HepG2 (cell line): ENCODE results near the gene TMEM130. TPM values are rescaled to one million over a fixed set of nuclear protein-coding genes. Genes with fewer than 3 reads are reported as not detected.

Experiments used
- BATF2 ChIP-seq: sonication (generic); formaldehyde crosslinking; IDR thresholded peaks from 2 replicates; pipeline ENCODE4 v1.8.0; 2022; ENCODE audit warnings: mild to moderate bottlenecking, missing genetic modification reagents, moderate library complexity
- EED ChIP-seq: sonication (generic); formaldehyde crosslinking; IDR thresholded peaks from 2 replicates; pipeline ENCODE4 v1.5.0; 2020; ENCODE audit warnings: mild to moderate bottlenecking, missing genetic modification reagents
- JUND ChIP-seq: sonication (generic); formaldehyde crosslinking; IDR thresholded peaks from 2 replicates; pipeline ENCODE4 v1.8.0; 2022; ENCODE audit warnings: mild to moderate bottlenecking, missing genetic modification reagents
- MAFG ChIP-seq: sonication (generic); formaldehyde crosslinking; IDR thresholded peaks from 2 replicates; pipeline ENCODE4 v1.5.1; 2020; ENCODE audit warnings: mild to moderate bottlenecking, missing genetic modification reagents
- POLR2AphosphoS5 ChIP-seq: IDR thresholded peaks from 2 replicates; pipeline ENCODE4 v1.6.1; 2012; ENCODE audit warnings: low read depth, low read length
- SNAI1 ChIP-seq: sonication (generic); formaldehyde crosslinking; IDR thresholded peaks from 2 replicates; pipeline ENCODE4 v1.5.0; 2020; ENCODE audit warnings: mild to moderate bottlenecking, missing genetic modification reagents, borderline replicate concordance
- SP5 ChIP-seq: IDR thresholded peaks from 2 replicates; pipeline ENCODE4 v1.6.1; 2016; ENCODE audit warnings: low read depth, borderline replicate concordance
- TAF1 ChIP-seq: sonication (generic); formaldehyde crosslinking; IDR thresholded peaks from 2 replicates; pipeline ENCODE4 v1.4.0; 2020; ENCODE audit warnings: missing genetic modification reagents
- ZFYVE20 ChIP-seq: sonication (generic); formaldehyde crosslinking; IDR thresholded peaks from 2 replicates; pipeline ENCODE4 v1.8.0; 2023; ENCODE audit warnings: low read depth, mild to moderate bottlenecking, moderate library complexity, missing genetic modification reagents, borderline replicate concordance
- ZNF225 ChIP-seq: sonication (generic); formaldehyde crosslinking; IDR thresholded peaks from 2 replicates; pipeline ENCODE4 v1.4.0; 2020; ENCODE audit warnings: mild to moderate bottlenecking, missing genetic modification reagents
- ZNF318 ChIP-seq: sonication (generic); formaldehyde crosslinking; IDR thresholded peaks from 2 replicates; pipeline ENCODE4 v1.4.0; 2020; ENCODE audit warnings: mild to moderate bottlenecking, missing genetic modification reagents
- ZNF513 ChIP-seq: sonication (generic); formaldehyde crosslinking; conservative IDR thresholded peaks from 2 replicates; pipeline ENCODE4 v1.5.0; 2020; ENCODE audit warnings: missing genetic modification reagents
- ZNF543 ChIP-seq: sonication (generic); formaldehyde crosslinking; IDR thresholded peaks from 2 replicates; pipeline ENCODE4 v1.4.0; 2020; ENCODE audit warnings: mild to moderate bottlenecking, missing genetic modification reagents
- ZNF83 ChIP-seq: sonication (generic); formaldehyde crosslinking; IDR thresholded peaks from 2 replicates; pipeline ENCODE4 v1.4.0; 2020; ENCODE audit warnings: missing genetic modification reagents, mild to moderate bottlenecking, borderline replicate concordance
- ZNF883 ChIP-seq: sonication (generic); formaldehyde crosslinking; IDR thresholded peaks from 2 replicates; pipeline ENCODE4 v1.5.1; 2020; ENCODE audit warnings: mild to moderate bottlenecking, missing genetic modification reagents; ENCODE audit errors: not compliant biosample characterization
- polyA plus RNA-seq, 8 experiments: library from polyadenylated mRNA; depleted of rRNA in 3 of 8; stranded (reverse) in 7 of 8; unstranded in 1 of 8; fragments of >200 nt; fragmentation: Illumina TruSeq in 4 of 8; extraction: Trizol in 4 of 8; gene quantifications; 2 replicates each; pipeline versions ENCODE4 v1.2.1 to v1.2.3, GENCODE V29; 2011 to 2016; ENCODE audit warnings: low read depth in 4 of 8, missing spikeins in 1 of 8, mixed read lengths in 1 of 8; ENCODE audit not compliant: insufficient read depth in 1 of 8
- total RNA-seq, 5 experiments: library from RNA; depleted of rRNA; stranded (reverse); fragments of >200 nt; fragmentation: Illumina TruSeq; extraction: Trizol; gene quantifications; 2 replicates each; pipeline ENCODE4 v1.2.3, GENCODE V29; 2016; ENCODE audit warnings: low read depth in 1 of 5

TMEM130 gene
- total and polyA plus RNA-seq, 2 of the 13 experiments (the other 11 are each of a cell fraction or from before 2014, with no cell fraction given): not detected

DNA sequence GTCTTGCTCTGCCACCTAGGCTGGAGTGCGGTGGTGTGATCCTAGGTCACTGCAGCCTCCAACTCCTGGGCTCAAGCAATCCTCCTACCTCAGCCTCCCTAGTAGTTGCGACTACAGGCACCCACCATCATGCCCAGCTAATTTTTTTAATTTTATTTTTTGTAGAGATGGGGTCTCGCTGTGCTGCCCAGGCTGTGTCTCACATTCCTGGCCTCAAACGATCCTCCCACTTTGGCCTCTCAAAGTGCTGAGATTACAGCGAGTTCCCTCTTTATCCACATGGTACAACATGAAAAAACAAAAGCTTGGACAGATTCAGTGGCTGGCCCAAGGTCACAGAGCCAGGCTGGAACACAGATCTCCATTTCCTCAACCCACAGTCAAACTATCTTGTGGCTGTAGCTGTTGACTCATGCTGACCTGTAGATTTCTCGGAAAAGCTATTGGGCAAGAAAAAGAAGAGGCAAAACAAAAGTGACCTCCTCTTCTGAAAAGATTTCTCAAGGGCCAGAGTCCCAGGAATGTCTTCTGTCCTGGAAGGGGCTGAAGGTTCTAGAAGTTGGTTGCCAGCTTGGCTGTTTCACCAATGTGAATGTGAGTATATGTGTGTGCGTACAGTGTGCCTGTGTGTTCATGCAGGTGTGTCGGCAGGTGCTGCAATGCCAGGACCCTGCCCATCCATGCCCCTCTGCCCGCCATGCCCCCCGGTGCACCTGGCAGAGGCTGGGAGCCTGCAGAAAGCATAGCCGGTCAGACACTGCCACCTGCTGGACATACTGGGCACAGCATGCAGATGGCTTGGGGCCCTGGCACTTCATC is 28.4 kb downstream of the TMEM130 start (continued):
- TF ChIP-seq ZNF318 (CRISPR knock-in tag) (no peak), JUND (CRISPR knock-in tag) (no peak), ZNF83 (CRISPR knock-in tag) (no peak), TAF1 (CRISPR knock-in tag) (no peak), ZFYVE20 (CRISPR knock-in tag) (no peak), ZNF513 (CRISPR knock-in tag) (no peak), SNAI1 (CRISPR knock-in tag) (no peak), BATF2 (CRISPR knock-in tag) (0 out of 2 replicates have a peak, but pooled peaks have one; percentile 40), ZNF225 (CRISPR knock-in tag) (no peak), MAFG (CRISPR knock-in tag) (no peak), ZNF883 (no peak), SP5 (CRISPR knock-in tag) (no peak), ZNF543 (CRISPR knock-in tag) (no peak), POLR2AphosphoS5 (no peak), EED (CRISPR knock-in tag) (0 out of 2 replicates have a peak, but pooled peaks have one; percentile 33)
